ENCODE measurements around the gene PIK3CG.
A peak's percentile ranks its signal among the peaks of the same experiment; 100 is the strongest.
"Not testable (repeated sequence)": the region's sequence is repeated elsewhere in the genome, so short reads cannot be mapped to it uniquely, and the experiment has no call there.

PIK3CG gene

DNA sequence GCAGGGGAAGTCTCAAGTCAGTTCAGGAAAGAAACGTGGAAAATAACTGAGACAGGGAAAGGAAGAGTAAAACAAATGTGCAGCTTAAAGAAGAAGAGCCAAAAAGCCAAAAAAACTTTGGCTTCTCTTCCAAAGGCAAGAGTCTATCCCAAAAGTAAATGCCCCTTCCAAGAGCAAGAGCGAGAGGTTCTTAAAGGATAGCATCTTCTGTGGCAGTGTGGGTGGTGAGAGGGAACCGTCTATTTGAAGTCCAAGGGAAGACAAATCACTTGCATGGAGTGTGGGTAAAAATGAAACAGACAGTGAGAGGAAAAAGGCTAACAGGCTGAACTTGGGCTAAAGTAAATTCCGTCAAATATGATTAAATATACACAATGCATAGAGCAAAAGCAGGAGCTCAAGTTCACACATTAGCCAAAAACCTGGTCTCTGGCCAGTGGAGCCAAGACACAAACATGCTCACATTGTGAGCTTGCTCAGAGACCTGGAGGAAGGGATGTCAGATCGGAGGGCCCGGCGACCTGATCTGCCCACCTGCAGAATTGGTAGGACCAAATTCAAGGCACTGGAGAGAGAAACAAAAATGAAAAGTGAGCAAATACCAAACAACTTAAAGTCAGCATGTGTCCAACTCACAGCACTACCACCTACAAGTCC lies 87.0 kb downstream of the PIK3CG start:
- TF ChIP-seq RARB (CRISPR knock-in tag; IDR thresholded peaks at IDR 0.05) = peak; percentile 36; the same call in 1 of the 2 replicates
- TF ChIP-seq ZNF70 (CRISPR knock-in tag; IDR thresholded peaks at IDR 0.05) = no peak
- peak; percentile 67 for ATAC-seq

DNA sequence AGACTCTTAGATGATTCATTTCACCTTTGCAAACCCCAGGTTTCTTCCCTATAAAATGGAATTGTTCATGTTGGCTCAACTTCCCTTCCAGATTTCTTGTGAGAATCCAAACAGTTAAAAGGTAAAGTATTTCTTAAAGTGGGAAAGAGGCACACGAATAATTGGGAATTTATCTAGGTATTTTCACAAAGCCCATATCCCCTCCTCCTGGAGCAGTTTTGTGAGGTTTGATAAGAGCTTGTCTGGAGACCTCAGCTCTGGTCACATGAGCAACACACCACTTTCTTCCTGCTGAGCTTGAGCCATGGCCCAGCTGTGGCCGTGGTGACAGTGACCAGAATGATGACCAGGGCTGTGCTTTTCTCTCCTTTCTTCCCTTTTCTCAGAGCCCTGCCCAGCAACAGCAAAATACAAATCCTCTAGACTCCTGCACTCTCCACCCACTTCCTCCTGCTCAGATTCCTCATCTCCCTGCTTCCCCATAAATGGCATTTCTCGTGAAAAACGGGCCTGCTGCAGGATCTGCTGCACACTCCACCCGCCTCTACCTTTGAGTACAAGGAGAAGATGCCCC lies 87.7 kb downstream of the PIK3CG start:
- peak; percentile 59 for ATAC-seq
- TF ChIP-seq, protein P1, sequence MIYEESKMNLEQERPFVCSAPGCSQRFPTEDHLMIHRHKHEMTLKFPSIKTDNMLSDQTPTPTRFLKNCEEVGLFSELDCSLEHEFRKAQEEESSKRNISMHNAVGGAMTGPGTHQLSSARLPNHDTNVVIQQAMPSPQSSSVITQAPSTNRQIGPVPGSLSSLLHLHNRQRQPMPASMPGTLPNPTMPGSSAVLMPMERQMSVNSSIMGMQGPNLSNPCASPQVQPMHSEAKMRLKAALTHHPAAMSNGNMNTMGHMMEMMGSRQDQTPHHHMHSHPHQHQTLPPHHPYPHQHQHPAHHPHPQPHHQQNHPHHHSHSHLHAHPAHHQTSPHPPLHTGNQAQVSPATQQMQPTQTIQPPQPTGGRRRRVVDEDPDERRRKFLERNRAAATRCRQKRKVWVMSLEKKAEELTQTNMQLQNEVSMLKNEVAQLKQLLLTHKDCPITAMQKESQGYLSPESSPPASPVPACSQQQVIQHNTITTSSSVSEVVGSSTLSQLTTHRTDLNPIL (CRISPR knock-in tag; IDR thresholded peaks at IDR 0.05; ENCODE audit: low read depth) = no peak
- TF ChIP-seq CSDC2 (CRISPR knock-in tag; IDR thresholded peaks at IDR 0.05) = no peak

DNA sequence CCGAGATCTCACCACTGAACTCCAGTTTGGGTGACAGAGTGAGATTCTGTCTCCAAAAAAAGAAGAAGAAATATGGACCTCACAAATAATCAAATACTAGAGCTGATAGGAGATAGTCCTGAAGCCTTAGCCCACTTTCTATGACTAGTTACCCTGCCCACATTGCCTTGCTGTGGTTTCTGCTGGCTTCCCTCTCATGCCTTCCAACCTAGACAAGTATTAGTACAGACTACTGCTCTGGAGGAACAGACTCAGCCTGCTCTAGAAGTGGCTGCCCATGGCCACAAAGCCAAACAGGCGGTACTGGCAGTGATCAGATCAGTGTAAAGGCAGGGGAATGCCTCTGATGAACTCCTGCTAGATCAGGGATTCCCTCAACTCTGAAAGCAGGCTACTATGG lies 89.8 kb downstream of the PIK3CG start:
- ATAC-seq = no peak
- no peak for TF ChIP-seq RARB (CRISPR knock-in tag; IDR thresholded peaks at IDR 0.05)
- TF ChIP-seq BACH2 (CRISPR knock-in tag; IDR thresholded peaks at IDR 0.05; ENCODE audit: borderline replicate concordance) = no peak
- no peak for TF ChIP-seq ARNTL (CRISPR knock-in tag; IDR thresholded peaks at IDR 0.05; ENCODE audit: borderline replicate concordance, low read depth)
- TF ChIP-seq TCF4 (CRISPR knock-in tag; IDR thresholded peaks at IDR 0.05; ENCODE audit: borderline replicate concordance) = no peak
- TF ChIP-seq, protein P2, sequence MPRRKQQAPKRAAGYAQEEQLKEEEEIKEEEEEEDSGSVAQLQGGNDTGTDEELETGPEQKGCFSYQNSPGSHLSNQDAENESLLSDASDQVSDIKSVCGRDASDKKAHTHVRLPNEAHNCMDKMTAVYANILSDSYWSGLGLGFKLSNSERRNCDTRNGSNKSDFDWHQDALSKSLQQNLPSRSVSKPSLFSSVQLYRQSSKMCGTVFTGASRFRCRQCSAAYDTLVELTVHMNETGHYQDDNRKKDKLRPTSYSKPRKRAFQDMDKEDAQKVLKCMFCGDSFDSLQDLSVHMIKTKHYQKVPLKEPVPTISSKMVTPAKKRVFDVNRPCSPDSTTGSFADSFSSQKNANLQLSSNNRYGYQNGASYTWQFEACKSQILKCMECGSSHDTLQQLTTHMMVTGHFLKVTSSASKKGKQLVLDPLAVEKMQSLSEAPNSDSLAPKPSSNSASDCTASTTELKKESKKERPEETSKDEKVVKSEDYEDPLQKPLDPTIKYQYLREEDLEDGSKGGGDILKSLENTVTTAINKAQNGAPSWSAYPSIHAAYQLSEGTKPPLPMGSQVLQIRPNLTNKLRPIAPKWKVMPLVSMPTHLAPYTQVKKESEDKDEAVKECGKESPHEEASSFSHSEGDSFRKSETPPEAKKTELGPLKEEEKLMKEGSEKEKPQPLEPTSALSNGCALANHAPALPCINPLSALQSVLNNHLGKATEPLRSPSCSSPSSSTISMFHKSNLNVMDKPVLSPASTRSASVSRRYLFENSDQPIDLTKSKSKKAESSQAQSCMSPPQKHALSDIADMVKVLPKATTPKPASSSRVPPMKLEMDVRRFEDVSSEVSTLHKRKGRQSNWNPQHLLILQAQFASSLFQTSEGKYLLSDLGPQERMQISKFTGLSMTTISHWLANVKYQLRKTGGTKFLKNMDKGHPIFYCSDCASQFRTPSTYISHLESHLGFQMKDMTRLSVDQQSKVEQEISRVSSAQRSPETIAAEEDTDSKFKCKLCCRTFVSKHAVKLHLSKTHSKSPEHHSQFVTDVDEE (CRISPR knock-in tag; IDR thresholded peaks at IDR 0.05) = no peak
- no peak for TF ChIP-seq ESRRG (CRISPR knock-in tag; IDR thresholded peaks at IDR 0.05)
- TF ChIP-seq ZC3H10 (CRISPR knock-in tag; IDR thresholded peaks at IDR 0.05) = no peak
- TF ChIP-seq, protein P3, sequence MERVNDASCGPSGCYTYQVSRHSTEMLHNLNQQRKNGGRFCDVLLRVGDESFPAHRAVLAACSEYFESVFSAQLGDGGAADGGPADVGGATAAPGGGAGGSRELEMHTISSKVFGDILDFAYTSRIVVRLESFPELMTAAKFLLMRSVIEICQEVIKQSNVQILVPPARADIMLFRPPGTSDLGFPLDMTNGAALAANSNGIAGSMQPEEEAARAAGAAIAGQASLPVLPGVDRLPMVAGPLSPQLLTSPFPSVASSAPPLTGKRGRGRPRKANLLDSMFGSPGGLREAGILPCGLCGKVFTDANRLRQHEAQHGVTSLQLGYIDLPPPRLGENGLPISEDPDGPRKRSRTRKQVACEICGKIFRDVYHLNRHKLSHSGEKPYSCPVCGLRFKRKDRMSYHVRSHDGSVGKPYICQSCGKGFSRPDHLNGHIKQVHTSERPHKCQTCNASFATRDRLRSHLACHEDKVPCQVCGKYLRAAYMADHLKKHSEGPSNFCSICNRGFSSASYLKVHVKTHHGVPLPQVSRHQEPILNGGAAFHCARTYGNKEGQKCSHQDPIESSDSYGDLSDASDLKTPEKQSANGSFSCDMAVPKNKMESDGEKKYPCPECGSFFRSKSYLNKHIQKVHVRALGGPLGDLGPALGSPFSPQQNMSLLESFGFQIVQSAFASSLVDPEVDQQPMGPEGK (CRISPR knock-in tag; IDR thresholded peaks at IDR 0.05; ENCODE audit: borderline replicate concordance) = no peak
- TF ChIP-seq ZNF8 (CRISPR knock-in tag; IDR thresholded peaks at IDR 0.05) = no peak
- TF ChIP-seq PPARA (CRISPR knock-in tag; IDR thresholded peaks at IDR 0.05; ENCODE audit: borderline replicate concordance) = no peak
- no peak for TF ChIP-seq ZNF70 (CRISPR knock-in tag; IDR thresholded peaks at IDR 0.05)
- TF ChIP-seq GLIS3 (CRISPR knock-in tag; IDR thresholded peaks at IDR 0.05) = no peak
- TF ChIP-seq ZNF565 (CRISPR knock-in tag; conservative IDR thresholded peaks at IDR 0.05; ENCODE audit: low read depth) = no peak
- no peak for TF ChIP-seq ISL1 (CRISPR knock-in tag; IDR thresholded peaks at IDR 0.05)
- TF ChIP-seq ZFP30 (CRISPR knock-in tag; IDR thresholded peaks at IDR 0.05) = no peak

DNA sequence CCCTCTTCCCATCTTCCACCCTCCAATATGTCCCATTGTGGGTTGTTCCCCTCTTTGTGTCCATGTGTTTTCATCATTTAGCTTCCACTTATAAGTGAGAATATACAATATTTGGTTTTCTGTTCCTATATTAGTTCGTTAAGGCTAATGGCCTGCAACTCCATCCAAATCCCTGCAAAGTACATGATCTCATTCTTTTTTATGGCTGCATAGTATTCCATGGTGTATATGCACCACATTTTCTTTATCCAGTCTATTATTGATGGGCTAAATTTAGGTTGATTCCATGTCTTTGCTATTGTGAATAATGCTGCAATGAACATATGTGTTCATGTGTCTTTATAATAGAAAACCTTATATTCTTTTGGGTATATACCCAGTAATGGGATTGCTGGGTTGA lies 90.8 kb downstream of the PIK3CG start:
- ATAC-seq = not testable (repeated sequence)
